RWPE1 (cell line): ENCODE measurements around the gene KCNK3.

Source experiments
- CTCF ChIA-PET: fragments of 350-600 bp; sonication (Branson Sonifier 250); formaldehyde crosslinking; extraction: SDS; loops from one replicate; lab custom pipeline; 2021; lab: Yijun Ruan, JAX
- POLR2A ChIA-PET: fragments of 400-600 bp; formaldehyde crosslinking; extraction: SDS; loops from one replicate; lab custom pipeline; 2020; ENCODE audit warnings: antibody characterized with exemption; ENCODE audit not compliant: low non-redundant PET; lab: Yijun Ruan, JAX
- DNase-seq: peaks from one replicate; pipeline ENCODE4 v3.0.0; 2012; ENCODE audit warnings: low spot score
- H3K27ac ChIP-seq: fragments of 450-650 bp; 2 replicates; pipeline ENCODE4 v1.5.1; 2017
- CTCF ChIP-seq: fragments of 450-650 bp; conservative IDR thresholded peaks from 2 replicates; pipeline ENCODE4 v1.5.1; 2017; ENCODE audit warnings: low read depth, mild to moderate bottlenecking

KCNK3 gene

GRCh38 chr2:26649322-26649721 lies 43.2 kb upstream of the KCNK3 start:
- TF ChIP-seq CTCF: no peak
- DNase-seq: no peak
- no peak overlapping the region for H3K27ac ChIP-seq
- CTCF ChIA-PET: no interaction called here
- POLR2A ChIA-PET: no interaction called here

- CTCF ChIA-PET: interaction anchor here (0.6 to 0.7 kb wide), 2 partner anchors 9 to 18 kb away, joined by 3 to 4 read pairs; partner anchors contain the start of gene CIB4
- DNase-seq: no peak
- TF ChIP-seq CTCF: no peak
- H3K27ac ChIP-seq: no peak overlapping the region
- POLR2A ChIA-PET: no interaction called here
Observed at GRCh38 chr2:26649992-26650712, 42.4 kb upstream of the KCNK3 start.

- ChIA-PET CTCF (interaction anchor here (0.6 to 0.7 kb wide), 2 partner anchors 9 to 18 kb away, joined by 3 to 4 read pairs; partner anchors contain the start of gene CIB4), POLR2A (interaction anchor here (0.6 kb wide), 1 partner anchor 237 kb away, joined by 3 read pairs; no protein-coding TSS in a partner anchor)
- DNase-seq: no peak
- no peak for TF ChIP-seq CTCF
- no peak overlapping the region for H3K27ac ChIP-seq
Observed at GRCh38 chr2:26650713-26651469, 41.6 kb upstream of the KCNK3 start.

GRCh38 chr2:26651470-26651771 lies 41.1 kb upstream of the KCNK3 start:
- POLR2A ChIA-PET: interaction anchor here (0.6 kb wide), 1 partner anchor 236 kb away, joined by 3 read pairs; no protein-coding TSS in a partner anchor

GRCh38 chr2:26651799-26652198 lies 40.7 kb upstream of the KCNK3 start:
- CTCF ChIA-PET: no interaction called here

More at GRCh38 chr2:26651470-26651771, 41.1 kb upstream of the KCNK3 start:
- CTCF ChIA-PET: no interaction called here
- no peak for DNase-seq
- no peak for TF ChIP-seq CTCF
- no peak overlapping the region for H3K27ac ChIP-seq

More at GRCh38 chr2:26651799-26652198, 40.7 kb upstream of the KCNK3 start:
- POLR2A ChIA-PET: no interaction called here
- DNase-seq: no peak
- H3K27ac ChIP-seq: no peak overlapping the region
- TF ChIP-seq CTCF: no peak
